HL-60 (cell line): ENCODE measurements around the gene EYS.

Experiments used
- CTCF ChIP-seq: IDR thresholded peaks from one replicate; pipeline ENCODE4 v1.5.1; 2011; ENCODE audit warnings: low read length, control low read depth, inconsistent platforms; ENCODE audit not compliant: insufficient read depth
- GABPA ChIP-seq: IDR thresholded peaks from 2 replicates; pipeline ENCODE4 v1.6.1; 2012; ENCODE audit warnings: low read depth
- POLR2AphosphoS5 ChIP-seq: IDR thresholded peaks from 2 replicates; pipeline ENCODE4 v1.6.1; 2012; ENCODE audit warnings: low read depth
- REST ChIP-seq: IDR thresholded peaks from 2 replicates; pipeline ENCODE4 v1.6.1; 2012; ENCODE audit warnings: low read depth; ENCODE audit not compliant: insufficient replicate concordance

- TF ChIP-seq CTCF, result no peak
- TF ChIP-seq REST, result no peak
- no peak for TF ChIP-seq POLR2AphosphoS5
- no peak for TF ChIP-seq GABPA
These were observed 1593.3 kb downstream of the EYS start for GRCh38 chr6:64113704-64114103.
